Smooth muscle cell (in vitro differentiated cells): ENCODE results near the gene MRPL42. TPM values are rescaled to one million over a fixed set of nuclear protein-coding genes. Genes with fewer than 3 reads are reported as not detected.
"Not testable (repeated sequence)": the region's sequence is repeated elsewhere in the genome, so short reads cannot be mapped to it uniquely, and the experiment has no call there.

Source experiments
- DNase-seq: peaks from one replicate; lab custom pipeline; 2025; ENCODE audit not compliant: unreplicated experiment; lab: John Stamatoyannopoulos, UW
- H2AFZ ChIP-seq: fragments of 200-600 bp; sonication (generic); 2 replicates; pipeline ENCODE4 v1.6.0; 2016; ENCODE audit warnings: antibody characterized with exemption, low read depth, mild to moderate bottlenecking
- H3F3A ChIP-seq: fragments of 200-600 bp; sonication (generic); 2 replicates; pipeline ENCODE4 v1.6.0; 2017; ENCODE audit warnings: antibody characterized with exemption, low read depth
- H3K27ac ChIP-seq: fragments of 200-600 bp; sonication (generic); 2 replicates; pipeline ENCODE4 v1.5.1; 2016; ENCODE audit warnings: low read depth, mild to moderate bottlenecking
- H3K27me3 ChIP-seq: fragments of 200-600 bp; sonication (generic); 2 replicates; pipeline ENCODE4 v1.6.1; 2016; ENCODE audit warnings: low read depth, mild to moderate bottlenecking
- H3K36me3 ChIP-seq: fragments of 200-600 bp; sonication (generic); 2 replicates; pipeline ENCODE4 v1.5.1; 2016; ENCODE audit warnings: low read depth
- H3K4me1 ChIP-seq: fragments of 200-600 bp; sonication (generic); 2 replicates; pipeline ENCODE4 v1.5.1; 2016; ENCODE audit warnings: low read depth
- H3K4me2 ChIP-seq: fragments of 200-600 bp; sonication (generic); 2 replicates; pipeline ENCODE4 v1.6.0; 2016; ENCODE audit warnings: mild to moderate bottlenecking
- H3K4me3 ChIP-seq: fragments of 200-600 bp; sonication (generic); 2 replicates; pipeline ENCODE4 v1.5.1; 2016; ENCODE audit warnings: mild to moderate bottlenecking
- H3K79me2 ChIP-seq: fragments of 200-600 bp; sonication (generic); 2 replicates; pipeline ENCODE4 v1.6.0; 2016; ENCODE audit warnings: low read depth, mild to moderate bottlenecking
- H3K9ac ChIP-seq: fragments of 200-600 bp; sonication (generic); 2 replicates; pipeline ENCODE4 v1.6.0; 2016; ENCODE audit warnings: low read depth
- H3K9me3 ChIP-seq: fragments of 200-600 bp; sonication (generic); replicated peaks from 2 replicates; pipeline ENCODE4 v1.5.1; 2016; ENCODE audit warnings: low read depth
- H4K20me1 ChIP-seq: fragments of 200-600 bp; sonication (generic); 2 replicates; pipeline ENCODE4 v1.6.0; 2016; ENCODE audit warnings: low read depth
- CTCF ChIP-seq: fragments of 200-600 bp; sonication (generic); IDR thresholded peaks from 2 replicates; pipeline ENCODE4 v1.5.1; 2017; ENCODE audit warnings: borderline replicate concordance, mild to moderate bottlenecking, antibody characterized with exemption; ENCODE audit not compliant: insufficient read depth, poor library complexity, severe bottlenecking
- WGBS: methylation state at CpG from one replicate; pipeline ENCODE4 v1.1.7; 2016; ENCODE audit warnings: low lambda C conversion rate; 5-methylcytosine and 5-hydroxymethylcytosine counted together
- polyA plus RNA-seq: library from polyadenylated mRNA; unstranded; fragments of >200 nt; fragmentation: Nextera tagmentation; extraction: Ambion mirVana; gene quantifications from 2 replicates; pipeline ENCODE4 v1.2.1, GENCODE V29; 2016
- total RNA-seq: library from RNA; depleted of rRNA; stranded (reverse); fragments of >200 nt; gene quantifications from 2 replicates; pipeline ENCODE4 v1.2.3, GENCODE V29; 2014

Gene MRPL42
- total and polyA plus RNA-seq, 2 experiments from 2014 or later = 82.8 to 113 TPM

- 74% methylated on average over 5 of the region's 5 CpGs for WGBS
- no peaks in the 10 kb centered on the region for H3K9me3 ChIP-seq
- no peaks in the 10 kb centered on the region for H3K36me3 ChIP-seq
- peaks cover 27% of the 10 kb centered on the region for H3F3A ChIP-seq
- peak overlapping the region; percentile 74 for H3K27ac ChIP-seq
- no peak overlapping the region for H2AFZ ChIP-seq
- H3K4me2 ChIP-seq = peak overlapping the region; percentile 68
- peaks cover 100% of the 10 kb centered on the region for H4K20me1 ChIP-seq
- no peak for TF ChIP-seq CTCF
- H3K4me1 ChIP-seq = peaks cover 36% of the 10 kb centered on the region
- H3K9ac ChIP-seq = no peak overlapping the region
- H3K79me2 ChIP-seq = peaks cover 100% of the 10 kb centered on the region
- no peak overlapping the region for H3K4me3 ChIP-seq
- no peak for DNase-seq
- no peaks in the 10 kb centered on the region for H3K27me3 ChIP-seq
Measured at GRCh38 chr12:93427779-93428564, 39.3 kb upstream of the MRPL42 start.

GRCh38 chr12:93429448-93429847 lies 37.9 kb upstream of the MRPL42 start:
- no peaks in the 10 kb centered on the region for H3K36me3 ChIP-seq
- peaks cover 100% of the 10 kb centered on the region for H3K79me2 ChIP-seq
- no peak overlapping the region for H3K4me2 ChIP-seq
- no peaks in the 10 kb centered on the region for H3K27me3 ChIP-seq
- H3K4me3 ChIP-seq = no peak overlapping the region
- DNase-seq = no peak
- 69% methylated on average over 1 of the region's 1 CpG for WGBS
- peaks cover 21% of the 10 kb centered on the region for H3K4me1 ChIP-seq
- no peaks in the 10 kb centered on the region for H3K9me3 ChIP-seq
- TF ChIP-seq CTCF = no peak
- H3K27ac ChIP-seq = peak overlapping the region; percentile 74
- peaks cover 100% of the 10 kb centered on the region for H4K20me1 ChIP-seq
- peaks cover 27% of the 10 kb centered on the region for H3F3A ChIP-seq
- no peak overlapping the region for H3K9ac ChIP-seq
- H2AFZ ChIP-seq = no peak overlapping the region

GRCh38 chr12:93429852-93430251 lies 37.5 kb upstream of the MRPL42 start:
- peaks cover 28% of the 10 kb centered on the region for H3F3A ChIP-seq
- no peak for DNase-seq
- no peak overlapping the region for H3K9ac ChIP-seq
- WGBS = 86% methylated on average over 1 of the region's 1 CpG
- peak overlapping the region; percentile 20 for H3K4me2 ChIP-seq
- no peak for TF ChIP-seq CTCF
- H3K4me3 ChIP-seq = no peak overlapping the region
- peaks cover 17% of the 10 kb centered on the region for H3K4me1 ChIP-seq
- H3K79me2 ChIP-seq = peaks cover 100% of the 10 kb centered on the region
- H4K20me1 ChIP-seq = peaks cover 100% of the 10 kb centered on the region
- no peaks in the 10 kb centered on the region for H3K9me3 ChIP-seq
- no peaks in the 10 kb centered on the region for H3K36me3 ChIP-seq
- H3K27me3 ChIP-seq = no peaks in the 10 kb centered on the region
- H3K27ac ChIP-seq = peak overlapping the region; percentile 74
- H2AFZ ChIP-seq = no peak overlapping the region

- no peak for DNase-seq
- peaks cover 30% of the 10 kb centered on the region for H3F3A ChIP-seq
- peak overlapping the region; percentile 20 for H3K4me2 ChIP-seq
- H3K27me3 ChIP-seq = no peaks in the 10 kb centered on the region
- peaks cover 100% of the 10 kb centered on the region for H4K20me1 ChIP-seq
- H3K4me1 ChIP-seq = peaks cover 13% of the 10 kb centered on the region
- H3K4me3 ChIP-seq = no peak overlapping the region
- WGBS = 55% methylated on average over 4 of the region's 4 CpGs
- no peaks in the 10 kb centered on the region for H3K9me3 ChIP-seq
- H3K27ac ChIP-seq = peak overlapping the region; percentile 74
- peaks cover 100% of the 10 kb centered on the region for H3K79me2 ChIP-seq
- TF ChIP-seq CTCF = no peak
- no peaks in the 10 kb centered on the region for H3K36me3 ChIP-seq
- H2AFZ ChIP-seq = no peak overlapping the region
- H3K9ac ChIP-seq = no peak overlapping the region
Measured at GRCh38 chr12:93430280-93430679, 37.0 kb upstream of the MRPL42 start.

- Histone ChIP-seq H3K79me2 (peaks cover 100% of the 10 kb centered on the region), H4K20me1 (peaks cover 100% of the 10 kb centered on the region), H3F3A (peaks cover 25% of the 10 kb centered on the region)
- H3K9me3 ChIP-seq, H3K36me3 ChIP-seq, H3K4me3 ChIP-seq, DNase-seq, H3K27me3 ChIP-seq, H3K4me2 ChIP-seq, H3K4me1 ChIP-seq, H2AFZ ChIP-seq, H3K9ac ChIP-seq, H3K27ac ChIP-seq: not testable (repeated sequence)
- 93% methylated on average over 6 of the region's 6 CpGs for WGBS
Measured at GRCh38 chr12:93432031-93432430, 35.3 kb upstream of the MRPL42 start.
